VCaP (cell line): ENCODE results near the gene ANKRD44.

Experiments
- H3K27ac ChIP-seq: fragments of 450-650 bp; 2 replicates; pipeline ENCODE4 v1.5.1; 2017
- TF ChIP-seq, protein P1 (sequence below): fragments of 450-650 bp; conservative IDR thresholded peaks from 2 replicates; pipeline ENCODE4 v1.5.1; 2017; ENCODE audit warnings: mild to moderate bottlenecking, moderate library complexity

ANKRD44 gene

DNA sequence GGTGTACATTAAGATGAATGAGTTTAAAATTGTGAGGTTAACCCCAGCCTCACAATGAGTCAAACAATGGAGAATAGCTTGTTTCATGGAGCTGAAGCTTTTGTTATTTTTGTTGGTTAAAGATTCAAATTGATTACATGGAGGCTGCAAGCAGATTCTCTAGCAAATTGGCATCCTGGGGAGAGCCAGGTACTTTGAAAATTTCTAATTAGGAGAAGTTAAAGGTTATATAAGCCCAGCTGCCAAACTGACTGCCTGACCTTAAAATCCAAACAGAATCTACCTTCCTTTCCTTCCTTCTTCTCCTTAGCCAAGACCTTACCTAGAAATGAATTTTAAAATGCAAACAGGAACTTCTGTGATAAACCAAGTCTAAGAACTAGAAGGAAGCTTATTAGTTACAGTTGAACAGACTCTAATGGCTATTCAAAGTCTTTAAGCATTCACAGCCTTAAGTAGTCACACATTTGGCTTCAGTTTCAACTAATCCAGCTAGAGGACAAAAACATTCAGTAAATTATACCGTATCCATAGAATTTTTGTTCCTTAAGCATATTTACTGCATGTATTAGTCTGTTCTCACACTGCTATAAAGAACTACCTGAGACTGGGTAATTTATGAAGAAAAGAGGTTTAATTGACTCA is 352.6 kb downstream of the ANKRD44 start:
- H3K27ac ChIP-seq = no peak overlapping the region
- TF ChIP-seq, protein P1, sequence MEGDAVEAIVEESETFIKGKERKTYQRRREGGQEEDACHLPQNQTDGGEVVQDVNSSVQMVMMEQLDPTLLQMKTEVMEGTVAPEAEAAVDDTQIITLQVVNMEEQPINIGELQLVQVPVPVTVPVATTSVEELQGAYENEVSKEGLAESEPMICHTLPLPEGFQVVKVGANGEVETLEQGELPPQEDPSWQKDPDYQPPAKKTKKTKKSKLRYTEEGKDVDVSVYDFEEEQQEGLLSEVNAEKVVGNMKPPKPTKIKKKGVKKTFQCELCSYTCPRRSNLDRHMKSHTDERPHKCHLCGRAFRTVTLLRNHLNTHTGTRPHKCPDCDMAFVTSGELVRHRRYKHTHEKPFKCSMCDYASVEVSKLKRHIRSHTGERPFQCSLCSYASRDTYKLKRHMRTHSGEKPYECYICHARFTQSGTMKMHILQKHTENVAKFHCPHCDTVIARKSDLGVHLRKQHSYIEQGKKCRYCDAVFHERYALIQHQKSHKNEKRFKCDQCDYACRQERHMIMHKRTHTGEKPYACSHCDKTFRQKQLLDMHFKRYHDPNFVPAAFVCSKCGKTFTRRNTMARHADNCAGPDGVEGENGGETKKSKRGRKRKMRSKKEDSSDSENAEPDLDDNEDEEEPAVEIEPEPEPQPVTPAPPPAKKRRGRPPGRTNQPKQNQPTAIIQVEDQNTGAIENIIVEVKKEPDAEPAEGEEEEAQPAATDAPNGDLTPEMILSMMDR = no peak

DNA sequence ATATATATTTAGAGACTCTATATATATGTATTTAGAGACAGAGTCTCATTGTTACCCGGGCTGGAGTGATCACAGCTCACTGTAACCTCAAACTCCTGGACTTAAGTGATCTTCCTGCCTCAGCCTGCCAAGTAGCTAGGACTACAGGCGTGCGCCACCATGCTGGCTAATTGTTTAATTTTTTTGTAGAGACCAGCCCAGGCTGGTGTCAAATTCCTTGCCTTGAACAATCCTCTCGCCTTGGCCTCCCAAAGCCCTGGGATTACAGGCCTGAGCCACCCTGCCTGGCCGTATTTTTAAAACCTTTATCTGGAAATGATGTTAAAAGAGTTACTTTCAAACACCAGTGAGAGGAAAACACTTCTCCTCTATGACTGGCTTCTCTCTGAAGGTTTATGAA is 353.1 kb downstream of the ANKRD44 start:
- no peak overlapping the region for H3K27ac ChIP-seq
- TF ChIP-seq, protein P1 = no peak

DNA sequence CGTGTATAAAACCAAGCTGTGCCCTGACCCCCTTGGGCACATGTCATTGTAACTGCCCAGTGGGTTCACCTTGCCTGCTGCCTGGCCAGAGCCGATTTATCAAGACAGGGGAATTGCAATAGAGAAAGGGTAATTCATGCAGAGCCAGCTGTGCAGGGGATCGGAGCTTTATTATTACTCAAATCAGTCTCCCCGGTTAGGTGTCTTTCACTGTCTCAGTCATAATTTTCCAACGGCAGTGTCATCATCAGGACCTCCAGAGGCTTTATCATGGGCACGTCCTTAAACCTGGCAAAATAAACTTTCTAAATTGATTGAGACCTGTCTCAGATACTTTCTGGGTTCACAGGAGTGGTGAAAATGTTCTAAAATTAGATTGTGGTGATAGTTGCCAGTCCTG is 354.5 kb downstream of the ANKRD44 start:
- TF ChIP-seq, protein P1 = no peak
- no peak overlapping the region for H3K27ac ChIP-seq

DNA sequence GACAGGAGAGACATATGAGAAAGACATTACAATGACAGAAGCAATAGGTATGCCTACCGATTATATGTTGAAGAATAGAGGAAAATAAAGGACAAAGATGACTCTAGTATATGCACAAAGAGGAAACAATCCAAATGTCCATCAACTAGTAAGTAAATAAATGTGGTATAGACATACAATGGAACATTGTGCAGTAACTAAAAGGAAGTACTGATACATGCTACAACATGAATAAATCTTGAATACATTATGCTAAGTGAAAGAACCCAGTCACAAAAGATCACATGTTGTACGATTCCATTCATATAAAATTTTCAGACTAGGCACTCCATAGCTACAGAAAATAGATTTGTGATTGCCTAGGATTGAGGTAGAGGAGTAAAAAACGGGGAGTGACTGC is 355.5 kb downstream of the ANKRD44 start:
- TF ChIP-seq, protein P1 = no peak

DNA sequence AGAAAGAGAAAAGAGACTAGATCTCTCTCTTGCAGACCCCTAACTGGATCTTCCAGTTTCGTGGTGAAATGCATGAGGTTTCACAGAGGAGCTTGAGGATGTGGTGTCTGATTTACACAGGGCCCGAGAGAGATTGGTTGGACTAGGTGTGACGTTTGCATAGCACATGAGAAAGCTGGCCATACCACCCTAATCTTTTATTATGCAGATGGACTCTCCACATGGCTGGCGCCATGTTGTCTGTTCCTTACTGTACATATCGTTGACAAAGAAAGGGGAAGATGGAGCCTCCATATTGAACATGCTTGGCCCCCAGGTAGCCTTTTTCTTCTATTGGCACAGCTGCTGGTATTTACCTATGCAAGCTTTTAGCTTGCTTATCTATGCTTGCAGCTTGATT is 356.6 kb downstream of the ANKRD44 start:
- H3K27ac ChIP-seq = no peak overlapping the region
- TF ChIP-seq, protein P1 = no peak

More for the DNA sequence above, 355.5 kb downstream of the ANKRD44 start:
- H3K27ac ChIP-seq = no peak overlapping the region

DNA sequence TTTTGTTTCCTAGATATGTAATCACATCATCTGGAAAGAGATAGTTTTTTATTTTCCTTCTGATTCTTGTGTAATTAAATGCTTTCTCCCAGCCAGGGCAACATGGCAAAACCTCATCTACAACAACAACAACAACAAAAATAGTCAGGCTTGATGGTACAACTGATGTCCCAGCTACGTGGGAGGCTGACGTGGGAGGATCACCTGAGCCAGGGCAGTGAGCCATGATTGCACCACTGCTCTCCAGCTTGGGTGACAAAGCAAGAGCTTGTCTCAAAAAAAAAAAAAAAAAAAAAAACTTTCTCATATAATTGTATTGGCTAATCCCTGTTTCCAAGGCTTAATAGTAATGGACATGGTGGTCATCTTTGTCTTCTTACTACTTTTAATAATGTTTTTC is 357.6 kb downstream of the ANKRD44 start:
- TF ChIP-seq, protein P1 = no peak
- no peak overlapping the region for H3K27ac ChIP-seq

DNA sequence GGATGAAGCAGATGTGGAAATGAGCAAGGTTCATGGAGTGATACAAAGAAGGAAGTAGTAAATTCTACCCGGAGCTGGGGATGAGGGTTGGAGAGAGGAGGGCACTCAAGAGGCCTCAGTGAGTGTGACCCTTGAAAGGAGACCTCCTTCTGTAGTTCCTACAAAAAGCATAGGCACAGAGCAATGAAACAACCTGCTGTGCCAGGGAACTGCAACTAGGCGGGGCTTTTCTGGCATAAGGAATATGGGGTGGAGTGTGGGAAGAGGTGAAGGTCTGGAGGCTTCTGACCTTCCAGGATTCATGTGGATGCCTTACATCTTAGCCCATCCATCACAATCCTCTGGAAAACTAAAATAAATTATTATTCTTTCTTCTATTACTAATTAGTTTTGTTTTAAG is 358.6 kb downstream of the ANKRD44 start:
- H3K27ac ChIP-seq = no peak overlapping the region

More for the DNA sequence above, 358.6 kb downstream of the ANKRD44 start:
- TF ChIP-seq, protein P1 = no peak
